ENCODE data around the gene SPAG16. TPM values are rescaled to one million over a fixed set of nuclear protein-coding genes. Genes with fewer than 3 reads are reported as not detected.

Gene SPAG16
- total and polyA plus RNA-seq, 2 of the 13 experiments (the other 11 are each of a cell fraction or from before 2014, with no cell fraction given) = 9.6 to 26.5 TPM

DNA sequence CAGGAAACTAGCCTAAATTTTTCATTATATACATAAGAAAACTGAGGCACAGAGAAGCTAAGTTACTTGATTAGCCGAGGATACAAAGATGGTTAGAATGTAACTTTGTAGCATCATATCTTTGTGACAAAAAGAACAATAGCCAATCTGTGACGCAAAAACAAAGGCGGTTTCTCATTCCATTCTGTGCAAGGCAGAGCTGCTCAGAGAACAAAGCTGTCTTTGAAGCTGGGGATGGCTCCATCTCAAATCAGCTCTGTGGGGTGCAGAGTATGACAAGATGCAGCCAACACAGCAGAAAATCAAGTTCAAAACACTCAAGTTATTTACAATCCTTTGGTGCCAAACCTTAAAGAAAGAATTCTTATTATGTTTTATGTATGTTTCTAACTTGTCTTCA, 1044.7 kb downstream of the SPAG16 start:
- intact Hi-C loops (cut with micrococcal nuclease; ENCODE audit: unreplicated experiment) (no loop called here), in situ Hi-C loops (cut with HindIII; ENCODE audit: extremely low pct_ligation_motif_present, low pct_unique_long_range_greater_than_20kb) (no loop called here)
- no peak for ATAC-seq
- no peak for TF ChIP-seq CBX5 (CRISPR knock-in tag; IDR thresholded peaks at IDR 0.05; ENCODE audit: borderline replicate concordance)
- H4K20me1 ChIP-seq (ENCODE audit: insufficient read depth, low read length) = no peaks in the 10 kb centered on the region
- no peak for FAIRE-seq
- no peaks in the 10 kb centered on the region for H3K4me1 ChIP-seq (ENCODE audit: insufficient read depth, low read length)
- no peak for DNase-seq (ENCODE audit: low spot score)
- H3K27ac ChIP-seq (ENCODE audit: extremely low read length, insufficient read depth, low read length) = no peak overlapping the region
- H2AFZ ChIP-seq (ENCODE audit: low read length) = no peak overlapping the region
- ChIA-PET POLR2A (no interaction called here), CTCF (ENCODE audit: low intra/inter-chr PET ratio, low total read pairs) (no interaction called here)
- H3K79me2 ChIP-seq (ENCODE audit: insufficient read depth, low read length) = no peaks in the 10 kb centered on the region
- no TSS peak for BruUV-seq (replicated peaks)
- no peaks in the 10 kb centered on the region for H3K27me3 ChIP-seq (ENCODE audit: control insufficient read depth in 1 of 2, insufficient read depth in 2 of 2, low read length in 2 of 2)
- H3K9me3 ChIP-seq (ENCODE audit: low read length) = no peaks in the 10 kb centered on the region
- no peak overlapping the region for H3K4me2 ChIP-seq (ENCODE audit: low read depth, low read length)
- H3K4me3 ChIP-seq (replicated peaks in 1 of 3; ENCODE audit: insufficient read depth in 1 of 3, low read depth in 2 of 3, low read length in 3 of 3) = no peak overlapping the region
- H3K36me3 ChIP-seq (replicated peaks in 1 of 2; ENCODE audit: control insufficient read depth in 1 of 2, insufficient read depth in 2 of 2, low read length in 2 of 2) = no peaks in the 10 kb centered on the region
- no peak overlapping the region for H3K9ac ChIP-seq (ENCODE audit: insufficient read depth, low read depth, low read length)
- WGBS (ENCODE audit: low lambda C conversion rate) = 1% methylated on average over 3 of the region's 3 CpGs

DNA sequence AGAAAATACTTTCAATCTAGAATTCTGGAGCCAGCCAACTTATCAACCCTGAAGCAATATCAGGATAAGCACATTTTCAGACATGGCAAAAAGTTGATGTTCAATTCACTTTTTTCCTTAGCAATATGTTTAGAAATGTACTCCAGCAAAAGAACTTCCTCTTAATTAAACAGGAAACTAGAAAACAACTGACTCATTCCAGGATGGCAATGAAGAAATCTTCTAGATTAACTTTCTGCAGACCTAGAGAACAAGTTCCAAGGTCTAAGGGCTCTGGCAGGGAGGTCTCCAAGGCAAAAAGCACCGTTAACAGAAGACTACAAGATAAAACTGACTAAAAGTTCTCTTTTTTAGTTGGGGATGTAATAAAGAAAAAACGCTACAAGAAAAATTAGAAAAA, 1057.4 kb downstream of the SPAG16 start:
- in situ Hi-C loops (cut with HindIII; ENCODE audit: extremely low pct_ligation_motif_present, low pct_unique_long_range_greater_than_20kb) (no loop called here), intact Hi-C loops (cut with micrococcal nuclease; ENCODE audit: unreplicated experiment) (no loop called here)
- Histone ChIP-seq H3K27me3 (ENCODE audit: control insufficient read depth in 1 of 2, insufficient read depth in 2 of 2, low read length in 2 of 2) (no peaks in the 10 kb centered on the region), H3K4me1 (ENCODE audit: insufficient read depth, low read length) (no peaks in the 10 kb centered on the region), H4K20me1 (ENCODE audit: insufficient read depth, low read length) (no peaks in the 10 kb centered on the region), H3K79me2 (ENCODE audit: insufficient read depth, low read length) (no peaks in the 10 kb centered on the region), H3K27ac (ENCODE audit: extremely low read length, insufficient read depth, low read length) (no peak overlapping the region), H3K36me3 (replicated peaks in 1 of 2; ENCODE audit: control insufficient read depth in 1 of 2, insufficient read depth in 2 of 2, low read length in 2 of 2) (no peaks in the 10 kb centered on the region), H3K9me3 (ENCODE audit: low read length) (no peaks in the 10 kb centered on the region), H2AFZ (ENCODE audit: low read length) (no peak overlapping the region), H3K9ac (ENCODE audit: insufficient read depth, low read depth, low read length) (no peak overlapping the region), H3K4me3 (replicated peaks in 1 of 3; ENCODE audit: insufficient read depth in 1 of 3, low read depth in 2 of 3, low read length in 3 of 3) (no peak overlapping the region), H3K4me2 (ENCODE audit: low read depth, low read length) (no peak overlapping the region)
- ATAC-seq (no peak), FAIRE-seq (no peak), DNase-seq (ENCODE audit: low spot score) (no peak)
- CTCF ChIA-PET (ENCODE audit: low intra/inter-chr PET ratio, low total read pairs) = no interaction called here
- TF ChIP-seq ZNF710 (CRISPR knock-in tag; IDR thresholded peaks at IDR 0.05; ENCODE audit: borderline replicate concordance) = no peak
- TF ChIP-seq ZNF878 (CRISPR knock-in tag; IDR thresholded peaks at IDR 0.05) = no peak
- BruUV-seq (replicated peaks) = no TSS peak
- WGBS (ENCODE audit: low lambda C conversion rate) = under 1% methylated on average over 2 of the region's 2 CpGs
- POLR2A ChIA-PET = no interaction called here
